ENCODE data around the gene ASTL.

Gene ASTL

GRCh38 chr2:96136129-96136720 is 2.1 kb downstream of the ASTL start:
- H3K27ac ChIP-seq: no peak overlapping the region
- TF ChIP-seq, protein P1, sequence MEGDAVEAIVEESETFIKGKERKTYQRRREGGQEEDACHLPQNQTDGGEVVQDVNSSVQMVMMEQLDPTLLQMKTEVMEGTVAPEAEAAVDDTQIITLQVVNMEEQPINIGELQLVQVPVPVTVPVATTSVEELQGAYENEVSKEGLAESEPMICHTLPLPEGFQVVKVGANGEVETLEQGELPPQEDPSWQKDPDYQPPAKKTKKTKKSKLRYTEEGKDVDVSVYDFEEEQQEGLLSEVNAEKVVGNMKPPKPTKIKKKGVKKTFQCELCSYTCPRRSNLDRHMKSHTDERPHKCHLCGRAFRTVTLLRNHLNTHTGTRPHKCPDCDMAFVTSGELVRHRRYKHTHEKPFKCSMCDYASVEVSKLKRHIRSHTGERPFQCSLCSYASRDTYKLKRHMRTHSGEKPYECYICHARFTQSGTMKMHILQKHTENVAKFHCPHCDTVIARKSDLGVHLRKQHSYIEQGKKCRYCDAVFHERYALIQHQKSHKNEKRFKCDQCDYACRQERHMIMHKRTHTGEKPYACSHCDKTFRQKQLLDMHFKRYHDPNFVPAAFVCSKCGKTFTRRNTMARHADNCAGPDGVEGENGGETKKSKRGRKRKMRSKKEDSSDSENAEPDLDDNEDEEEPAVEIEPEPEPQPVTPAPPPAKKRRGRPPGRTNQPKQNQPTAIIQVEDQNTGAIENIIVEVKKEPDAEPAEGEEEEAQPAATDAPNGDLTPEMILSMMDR (conservative IDR thresholded peaks at IDR 0.05): no peak
- no peak for TF ChIP-seq ZFX (IDR thresholded peaks at IDR 0.05)

- TF ChIP-seq, protein P1 (conservative IDR thresholded peaks at IDR 0.05): no peak
- no peak for TF ChIP-seq ZFX (IDR thresholded peaks at IDR 0.05)
- no peak overlapping the region for H3K27ac ChIP-seq
Observed at GRCh38 chr2:96135621-96136020, 2.7 kb downstream of the ASTL start.

GRCh38 chr2:96135171-96135570 is 3.1 kb downstream of the ASTL start:
- TF ChIP-seq, protein P1 (conservative IDR thresholded peaks at IDR 0.05): no peak

GRCh38 chr2:96134421-96134820 is 3.9 kb downstream of the ASTL start:
- H3K27ac ChIP-seq: no peak overlapping the region
- TF ChIP-seq, protein P1 (conservative IDR thresholded peaks at IDR 0.05): no peak
- no peak for TF ChIP-seq ZFX (IDR thresholded peaks at IDR 0.05)

More at GRCh38 chr2:96135171-96135570, 3.1 kb downstream of the ASTL start:
- no peak overlapping the region for H3K27ac ChIP-seq

GRCh38 chr2:96131813-96132745 is 6.2 kb downstream of the ASTL start:
- no peak for TF ChIP-seq ZFX (IDR thresholded peaks at IDR 0.05)
- TF ChIP-seq, protein P1 (conservative IDR thresholded peaks at IDR 0.05): no peak
- H3K27ac ChIP-seq: no peak overlapping the region

GRCh38 chr2:96131152-96131812 is 7.0 kb downstream of the ASTL start:
- no peak for TF ChIP-seq ZFX (IDR thresholded peaks at IDR 0.05)
- TF ChIP-seq, protein P1 (conservative IDR thresholded peaks at IDR 0.05): no peak
- no peak overlapping the region for H3K27ac ChIP-seq

DNA sequence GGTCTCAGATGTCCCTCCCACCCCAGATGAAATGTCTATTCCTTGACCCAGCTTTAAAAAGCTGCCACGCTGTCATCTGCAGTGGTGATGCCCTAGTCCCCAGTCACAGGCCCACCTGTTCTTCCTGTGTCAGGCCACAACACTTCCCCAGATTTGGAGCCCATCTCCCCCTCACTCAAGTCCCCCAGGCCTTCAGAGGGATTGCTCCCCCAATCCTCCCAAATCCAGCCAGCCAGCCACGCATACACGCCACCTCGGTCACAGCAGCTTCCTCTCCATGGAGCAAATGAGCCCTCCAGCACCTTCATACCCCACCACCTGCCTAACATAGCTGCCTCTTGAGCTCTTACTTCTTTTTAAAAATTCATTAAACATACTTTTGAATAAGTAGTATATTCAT is 7.8 kb downstream of the ASTL start:
- no peak overlapping the region for H3K27ac ChIP-seq
- TF ChIP-seq, protein P1 (conservative IDR thresholded peaks at IDR 0.05): no peak
- TF ChIP-seq ZFX (IDR thresholded peaks at IDR 0.05): no peak
